Measurements from ENCODE around the gene MAPT.

Gene MAPT

GRCh38 chr17:45868276-45868675 lies 26.1 kb upstream of the MAPT start:
- Histone ChIP-seq H3K4me1 (ENCODE audit: insufficient read depth, low read length) (no peaks in the 10 kb centered on the region), H3K27ac (ENCODE audit: low read length) (no peak overlapping the region), H3K79me2 (ENCODE audit: insufficient read depth, low read length) (no peaks in the 10 kb centered on the region), H3K4me3 (ENCODE audit: low read depth in 1 of 2, low read length in 2 of 2) (no peak overlapping the region), H4K20me1 (ENCODE audit: insufficient read depth, low read length) (no peaks in the 10 kb centered on the region), H2AFZ (ENCODE audit: low read depth, low read length) (no peak overlapping the region), H3K4me2 (ENCODE audit: insufficient read depth, low read length) (no peak overlapping the region), H3K9ac (ENCODE audit: low read depth, low read length) (no peak overlapping the region), H3K36me3 (ENCODE audit: insufficient read depth, low read length) (no peaks in the 10 kb centered on the region), H3K9me3 (ENCODE audit: insufficient read depth, low read length, severe bottlenecking) (no peaks in the 10 kb centered on the region), H3K27me3 (ENCODE audit: insufficient read depth, low read length, poor library complexity) (peaks cover 34% of the 10 kb centered on the region)
- ATAC-seq (ENCODE audit: insufficient read depth, low read depth) (no peak), DNase-seq (no peak)
- TF ChIP-seq CTCF (IDR thresholded peaks at IDR 0.05; ENCODE audit: borderline replicate concordance, extremely low read depth, low read length, poor library complexity, severe bottlenecking): no peak
- TF ChIP-seq EZH2 (IDR thresholded peaks at IDR 0.05; ENCODE audit: borderline replicate concordance, low read depth, low read length, severe bottlenecking): no peak

- H3K4me3 ChIP-seq (ENCODE audit: low read depth in 1 of 2, low read length in 2 of 2): no peak overlapping the region
- H3K9ac ChIP-seq (ENCODE audit: low read depth, low read length): no peak overlapping the region
- H3K4me1 ChIP-seq (ENCODE audit: insufficient read depth, low read length): no peaks in the 10 kb centered on the region
- TF ChIP-seq CTCF (IDR thresholded peaks at IDR 0.05; ENCODE audit: borderline replicate concordance, extremely low read depth, low read length, poor library complexity, severe bottlenecking): no peak
- H3K27me3 ChIP-seq (ENCODE audit: insufficient read depth, low read length, poor library complexity): peaks cover 30% of the 10 kb centered on the region
- no peak for DNase-seq
- H3K27ac ChIP-seq (ENCODE audit: low read length): no peak overlapping the region
- H3K4me2 ChIP-seq (ENCODE audit: insufficient read depth, low read length): no peak overlapping the region
- no peak for ATAC-seq (ENCODE audit: insufficient read depth, low read depth)
- H2AFZ ChIP-seq (ENCODE audit: low read depth, low read length): no peak overlapping the region
- no peaks in the 10 kb centered on the region for H3K9me3 ChIP-seq (ENCODE audit: insufficient read depth, low read length, severe bottlenecking)
- H3K36me3 ChIP-seq (ENCODE audit: insufficient read depth, low read length): no peaks in the 10 kb centered on the region
- no peaks in the 10 kb centered on the region for H4K20me1 ChIP-seq (ENCODE audit: insufficient read depth, low read length)
- no peaks in the 10 kb centered on the region for H3K79me2 ChIP-seq (ENCODE audit: insufficient read depth, low read length)
Measured at GRCh38 chr17:45869676-45870341, 24.5 kb upstream of the MAPT start.

GRCh38 chr17:45870342-45870974 lies 23.9 kb upstream of the MAPT start:
- Histone ChIP-seq H3K27ac (ENCODE audit: low read length) (no peak overlapping the region), H3K4me3 (ENCODE audit: low read depth in 1 of 2, low read length in 2 of 2) (no peak overlapping the region), H3K9me3 (ENCODE audit: insufficient read depth, low read length, severe bottlenecking) (no peaks in the 10 kb centered on the region), H3K27me3 (ENCODE audit: insufficient read depth, low read length, poor library complexity) (peaks cover 25% of the 10 kb centered on the region), H3K4me1 (ENCODE audit: insufficient read depth, low read length) (no peaks in the 10 kb centered on the region), H3K79me2 (ENCODE audit: insufficient read depth, low read length) (no peaks in the 10 kb centered on the region), H3K4me2 (ENCODE audit: insufficient read depth, low read length) (no peak overlapping the region), H2AFZ (ENCODE audit: low read depth, low read length) (no peak overlapping the region), H3K36me3 (ENCODE audit: insufficient read depth, low read length) (no peaks in the 10 kb centered on the region), H3K9ac (ENCODE audit: low read depth, low read length) (no peak overlapping the region), H4K20me1 (ENCODE audit: insufficient read depth, low read length) (no peaks in the 10 kb centered on the region)
- no peak for DNase-seq
- TF ChIP-seq CTCF (IDR thresholded peaks at IDR 0.05; ENCODE audit: borderline replicate concordance, extremely low read depth, low read length, poor library complexity, severe bottlenecking) (no peak), EZH2 (IDR thresholded peaks at IDR 0.05; ENCODE audit: borderline replicate concordance, low read depth, low read length, severe bottlenecking) (no peak)
- no peak for ATAC-seq (ENCODE audit: insufficient read depth, low read depth)
